HUES48 (cell line): ENCODE data around the gene MED13.

Source experiments
- H3K27ac ChIP-seq: one replicate; pipeline ENCODE4 v1.7.0; 2013; ENCODE audit warnings: low read depth, low read length, inconsistent platforms
- H3K27me3 ChIP-seq: 2 replicates; pipeline ENCODE4 v1.6.1; 2013; ENCODE audit warnings: mild to moderate bottlenecking, low read length; ENCODE audit not compliant: control insufficient read depth, insufficient read depth
- H3K36me3 ChIP-seq: 2 replicates; pipeline ENCODE4 v1.6.1; 2013; ENCODE audit warnings: low read length; ENCODE audit not compliant: control insufficient read depth, insufficient read depth
- H3K4me1 ChIP-seq: 2 replicates; pipeline ENCODE4 v1.6.1; 2013; ENCODE audit warnings: mild to moderate bottlenecking, low read length; ENCODE audit not compliant: control insufficient read depth, insufficient read depth
- H3K4me3 ChIP-seq: 2 replicates; pipeline ENCODE4 v1.5.1; 2013; ENCODE audit warnings: mild to moderate bottlenecking, low read depth, low read length
- H3K9ac ChIP-seq: 2 replicates; pipeline ENCODE4 v1.6.1; 2013; ENCODE audit warnings: mild to moderate bottlenecking, low read depth, low read length, moderate library complexity
- H3K9me3 ChIP-seq: 2 replicates; pipeline ENCODE4 v1.6.1; 2013; ENCODE audit warnings: low read length; ENCODE audit not compliant: control insufficient read depth, insufficient read depth

Gene MED13

GRCh38 chr17:62089334-62089733, 24.3 kb upstream of the MED13 start:
- Histone ChIP-seq H3K9me3 (no peaks in the 10 kb centered on the region), H3K36me3 (no peaks in the 10 kb centered on the region), H3K27me3 (no peaks in the 10 kb centered on the region)

GRCh38 chr17:62086737-62087136, 21.7 kb upstream of the MED13 start:
- Histone ChIP-seq H3K9ac (no peak overlapping the region), H3K27ac (no peak overlapping the region), H3K9me3 (no peaks in the 10 kb centered on the region), H3K27me3 (no peaks in the 10 kb centered on the region), H3K4me1 (no peaks in the 10 kb centered on the region), H3K36me3 (no peaks in the 10 kb centered on the region), H3K4me3 (no peak overlapping the region)

More at GRCh38 chr17:62089334-62089733, 24.3 kb upstream of the MED13 start:
- H3K27ac ChIP-seq = no peak overlapping the region
- H3K9ac ChIP-seq = no peak overlapping the region
- H3K4me3 ChIP-seq = no peak overlapping the region
- no peaks in the 10 kb centered on the region for H3K4me1 ChIP-seq

GRCh38 chr17:62085511-62086408, 20.7 kb upstream of the MED13 start:
- Histone ChIP-seq H3K36me3 (no peaks in the 10 kb centered on the region), H3K27me3 (no peaks in the 10 kb centered on the region), H3K27ac (no peak overlapping the region), H3K9ac (no peak overlapping the region), H3K4me3 (no peak overlapping the region), H3K4me1 (no peaks in the 10 kb centered on the region), H3K9me3 (no peaks in the 10 kb centered on the region)

GRCh38 chr17:62084585-62084984, 19.5 kb upstream of the MED13 start:
- no peaks in the 10 kb centered on the region for H3K27me3 ChIP-seq

GRCh38 chr17:62083651-62084050, 18.6 kb upstream of the MED13 start:
- H3K9me3 ChIP-seq = no peaks in the 10 kb centered on the region
- no peak overlapping the region for H3K27ac ChIP-seq
- no peaks in the 10 kb centered on the region for H3K4me1 ChIP-seq
- no peak overlapping the region for H3K9ac ChIP-seq
- no peaks in the 10 kb centered on the region for H3K36me3 ChIP-seq
- H3K4me3 ChIP-seq = no peak overlapping the region
- no peaks in the 10 kb centered on the region for H3K27me3 ChIP-seq

More at GRCh38 chr17:62084585-62084984, 19.5 kb upstream of the MED13 start:
- Histone ChIP-seq H3K36me3 (no peaks in the 10 kb centered on the region), H3K27ac (no peak overlapping the region), H3K4me1 (no peaks in the 10 kb centered on the region), H3K9ac (no peak overlapping the region), H3K4me3 (no peak overlapping the region), H3K9me3 (no peaks in the 10 kb centered on the region)

GRCh38 chr17:62080647-62081046, 15.6 kb upstream of the MED13 start:
- no peak overlapping the region for H3K4me3 ChIP-seq

GRCh38 chr17:62078009-62078408, 12.9 kb upstream of the MED13 start:
- Histone ChIP-seq H3K27me3 (no peaks in the 10 kb centered on the region), H3K9ac (no peak overlapping the region), H3K27ac (no peak overlapping the region), H3K4me1 (no peaks in the 10 kb centered on the region), H3K9me3 (no peaks in the 10 kb centered on the region), H3K36me3 (no peaks in the 10 kb centered on the region), H3K4me3 (no peak overlapping the region)

More at GRCh38 chr17:62080647-62081046, 15.6 kb upstream of the MED13 start:
- Histone ChIP-seq H3K4me1 (no peaks in the 10 kb centered on the region), H3K27ac (no peak overlapping the region), H3K9me3 (no peaks in the 10 kb centered on the region), H3K27me3 (no peaks in the 10 kb centered on the region), H3K9ac (no peak overlapping the region), H3K36me3 (no peaks in the 10 kb centered on the region)

- Histone ChIP-seq H3K9me3 (no peaks in the 10 kb centered on the region), H3K27me3 (no peaks in the 10 kb centered on the region), H3K4me1 (no peaks in the 10 kb centered on the region), H3K36me3 (no peaks in the 10 kb centered on the region), H3K4me3 (no peak overlapping the region), H3K27ac (no peak overlapping the region), H3K9ac (no peak overlapping the region)
These were observed 12.0 kb upstream of the MED13 start for GRCh38 chr17:62076864-62077788.

GRCh38 chr17:62075308-62075815, 10.3 kb upstream of the MED13 start:
- no peak overlapping the region for H3K4me3 ChIP-seq
- no peaks in the 10 kb centered on the region for H3K36me3 ChIP-seq
- H3K27me3 ChIP-seq = no peaks in the 10 kb centered on the region
- H3K9me3 ChIP-seq = no peaks in the 10 kb centered on the region
- no peaks in the 10 kb centered on the region for H3K4me1 ChIP-seq
- H3K9ac ChIP-seq = no peak overlapping the region
- no peak overlapping the region for H3K27ac ChIP-seq

- no peaks in the 10 kb centered on the region for H3K4me1 ChIP-seq
- no peak overlapping the region for H3K4me3 ChIP-seq
- H3K9me3 ChIP-seq = no peaks in the 10 kb centered on the region
- no peak overlapping the region for H3K9ac ChIP-seq
- H3K27me3 ChIP-seq = no peaks in the 10 kb centered on the region
- H3K36me3 ChIP-seq = no peaks in the 10 kb centered on the region
- H3K27ac ChIP-seq = no peak overlapping the region
These were observed 8.9 kb upstream of the MED13 start for GRCh38 chr17:62073993-62074392.
